GM12891 (cell line): ENCODE results near the gene DOP1B.
"Not testable (repeated sequence)": the region's sequence is repeated elsewhere in the genome, so short reads cannot be mapped to it uniquely, and the experiment has no call there.

Experiments used
- DNase-seq: peaks from one replicate; pipeline ENCODE4 v3.0.0; 2011; ENCODE audit warnings: low spot score; ENCODE audit not compliant: insufficient read length
- FAIRE-seq: peaks from 2 replicates; lab custom pipeline; 2011; peaks lifted over from hg19 to GRCh38; lab: Jason Lieb, UNC
- PAX5 ChIP-seq: IDR thresholded peaks from 2 replicates; pipeline ENCODE4 v1.6.1; 2011; ENCODE audit warnings: low read length, moderate library complexity, mild to moderate bottlenecking; ENCODE audit not compliant: insufficient read depth, severe bottlenecking
- POLR2A ChIP-seq: IDR thresholded peaks from 2 replicates; pipeline ENCODE4 v1.6.1; 2011; ENCODE audit warnings: low read depth, low read length, control low read depth
- POLR2AphosphoS5 ChIP-seq: IDR thresholded peaks from 2 replicates; pipeline ENCODE4 v1.6.1; 2011; ENCODE audit warnings: low read depth, low read length, control low read depth
- POU2F2 ChIP-seq: IDR thresholded peaks from 2 replicates; pipeline ENCODE4 v1.6.1; 2011; ENCODE audit warnings: low read depth, mild to moderate bottlenecking, control low read depth, low read length, moderate library complexity
- SPI1 ChIP-seq: IDR thresholded peaks from 2 replicates; pipeline ENCODE4 v1.6.1; 2011; ENCODE audit warnings: low read depth, low read length, control low read depth
- TAF1 ChIP-seq: IDR thresholded peaks from 2 replicates; pipeline ENCODE4 v1.6.1; 2011; ENCODE audit warnings: low read depth, low read length, control low read depth

Gene DOP1B

GRCh38 chr21:36124395-36124794, 32.2 kb upstream of the DOP1B start:
- TF ChIP-seq POLR2AphosphoS5: no peak
- no peak for TF ChIP-seq TAF1
- TF ChIP-seq PAX5: no peak
- TF ChIP-seq POLR2A: no peak
- TF ChIP-seq SPI1: no peak
- TF ChIP-seq POU2F2: no peak
- FAIRE-seq: no peak
- DNase-seq: no peak

DNA sequence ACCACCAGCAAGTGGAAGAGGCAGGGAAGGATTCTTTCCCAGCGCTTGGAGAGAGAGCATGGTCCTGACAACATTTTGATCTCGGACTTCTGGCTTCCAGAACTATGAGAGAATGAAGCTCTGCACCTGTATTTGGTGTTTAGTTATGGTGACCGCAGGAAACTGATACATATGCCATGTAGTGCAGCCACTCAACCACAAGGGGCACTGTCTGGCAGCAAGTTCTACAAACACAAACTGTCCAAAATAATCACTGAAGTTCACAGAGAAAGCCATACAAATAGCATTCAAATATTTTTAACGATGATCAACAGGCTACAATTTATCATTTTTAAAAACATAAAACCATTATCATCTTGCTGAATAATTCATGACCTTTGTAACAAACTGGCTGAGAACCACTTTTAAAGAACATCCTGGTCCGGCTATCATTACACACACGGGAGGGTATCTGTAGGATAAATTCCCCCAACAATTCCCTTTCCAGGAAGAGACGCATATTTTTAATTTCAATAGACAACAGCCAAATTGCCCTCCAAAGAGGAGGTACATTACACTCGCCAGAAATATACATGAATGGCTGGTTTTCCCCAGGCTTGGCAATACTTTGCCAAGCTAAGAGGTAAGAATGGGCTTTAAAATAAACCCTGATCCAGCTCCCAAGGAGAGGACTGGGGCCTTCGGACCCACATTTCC, 31.0 kb upstream of the DOP1B start:
- DNase-seq: no peak
- no peak for TF ChIP-seq PAX5
- FAIRE-seq: peak; percentile 78

DNA sequence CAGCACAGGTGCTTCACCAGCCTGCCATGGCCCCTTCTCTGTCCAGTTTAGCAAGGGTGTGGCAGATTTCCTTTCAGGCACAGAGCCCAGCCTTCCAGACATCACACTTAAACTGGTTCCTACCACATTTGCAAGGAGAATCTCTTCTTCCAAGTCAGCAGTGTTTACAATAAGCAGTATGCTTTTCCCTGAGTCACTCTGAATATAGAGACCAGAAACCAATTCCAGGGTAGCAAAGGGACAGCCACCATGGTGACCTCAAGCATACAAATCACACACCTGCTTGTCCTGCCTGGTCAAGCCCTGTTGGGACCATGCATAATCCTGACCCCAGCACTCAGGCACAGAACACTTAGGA, 30.4 kb upstream of the DOP1B start:
- DNase-seq (no peak), FAIRE-seq (no peak)
- no peak for TF ChIP-seq POLR2AphosphoS5
- no peak for TF ChIP-seq SPI1
- TF ChIP-seq PAX5: no peak
- no peak for TF ChIP-seq POU2F2
- TF ChIP-seq TAF1: no peak
- no peak for TF ChIP-seq POLR2A

GRCh38 chr21:36126621-36127110, 30.0 kb upstream of the DOP1B start:
- no peak for DNase-seq
- TF ChIP-seq TAF1: no peak
- no peak for TF ChIP-seq POU2F2
- TF ChIP-seq POLR2A: no peak
- TF ChIP-seq POLR2AphosphoS5: no peak
- no peak for TF ChIP-seq PAX5
- no peak for TF ChIP-seq SPI1
- FAIRE-seq: no peak

GRCh38 chr21:36127250-36127904, 29.2 kb upstream of the DOP1B start:
- DNase-seq (no peak), FAIRE-seq (no peak)
- TF ChIP-seq POU2F2 (no peak), TAF1 (no peak), SPI1 (no peak), POLR2AphosphoS5 (no peak), POLR2A (no peak)

- no peak for DNase-seq
- TF ChIP-seq POLR2A (no peak), SPI1 (no peak)
Measured at GRCh38 chr21:36127977-36128376, 28.6 kb upstream of the DOP1B start.

DNA sequence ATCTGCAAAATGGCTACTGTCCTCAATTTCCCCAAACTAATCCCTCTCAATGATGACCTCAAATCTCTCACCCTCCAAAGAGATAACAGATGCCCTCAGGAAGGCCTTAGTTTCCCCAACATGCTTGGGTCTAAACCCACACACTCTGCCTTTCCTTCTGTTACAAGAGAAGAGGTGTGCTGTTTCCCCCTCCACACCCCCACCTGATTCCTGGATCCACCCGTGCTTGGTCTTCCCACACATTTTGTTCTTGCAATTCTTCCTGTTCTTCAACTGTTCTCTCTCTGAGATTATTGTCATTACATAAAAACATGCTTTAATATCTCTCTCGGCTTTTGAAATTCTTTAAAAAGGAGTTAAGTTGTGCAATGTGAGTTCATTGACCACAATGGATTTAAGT, 27.4 kb upstream of the DOP1B start:
- FAIRE-seq (no peak), DNase-seq (no peak)

More at GRCh38 chr21:36127977-36128376, 28.6 kb upstream of the DOP1B start:
- FAIRE-seq: no peak

DNA sequence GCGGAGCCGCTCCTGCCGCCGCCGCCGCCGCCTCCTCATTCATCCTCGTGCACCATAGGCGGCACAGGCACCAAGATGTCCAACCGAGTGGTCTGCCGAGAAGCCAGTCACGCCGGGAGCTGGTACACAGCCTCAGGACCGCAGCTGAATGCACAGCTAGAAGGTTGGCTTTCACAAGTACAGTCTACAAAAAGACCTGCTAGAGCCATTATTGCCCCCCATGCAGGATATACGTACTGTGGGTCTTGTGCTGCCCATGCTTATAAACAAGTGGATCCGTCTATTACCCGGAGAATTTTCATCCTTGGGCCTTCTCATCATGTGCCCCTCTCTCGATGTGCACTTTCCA, 26.2 kb upstream of the DOP1B start:
- FAIRE-seq, DNase-seq: not testable (repeated sequence)

More for the DNA sequence above, 27.4 kb upstream of the DOP1B start:
- TF ChIP-seq POLR2AphosphoS5: no peak
- no peak for TF ChIP-seq SPI1
- TF ChIP-seq POLR2A: no peak
- no peak for TF ChIP-seq PAX5

DNA sequence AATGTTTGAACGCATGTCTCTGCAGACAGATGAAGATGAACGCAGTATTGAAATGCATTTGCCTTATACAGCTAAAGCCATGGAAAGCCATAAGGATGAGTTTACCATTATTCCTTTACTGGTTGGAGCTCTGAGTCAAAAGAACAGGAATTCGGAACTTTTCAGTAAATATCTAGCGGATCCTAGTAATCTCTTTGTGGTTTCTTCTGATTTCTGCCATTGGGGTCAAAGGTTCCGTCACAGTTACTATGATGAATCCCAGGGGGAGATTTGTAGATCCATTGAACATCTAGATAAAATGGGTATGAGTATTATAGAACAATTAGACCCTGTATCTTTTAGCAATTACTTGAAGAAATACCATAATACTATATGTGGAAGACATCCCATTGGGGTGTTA, 25.8 kb upstream of the DOP1B start:
- not testable (repeated sequence) for FAIRE-seq, DNase-seq

DNA sequence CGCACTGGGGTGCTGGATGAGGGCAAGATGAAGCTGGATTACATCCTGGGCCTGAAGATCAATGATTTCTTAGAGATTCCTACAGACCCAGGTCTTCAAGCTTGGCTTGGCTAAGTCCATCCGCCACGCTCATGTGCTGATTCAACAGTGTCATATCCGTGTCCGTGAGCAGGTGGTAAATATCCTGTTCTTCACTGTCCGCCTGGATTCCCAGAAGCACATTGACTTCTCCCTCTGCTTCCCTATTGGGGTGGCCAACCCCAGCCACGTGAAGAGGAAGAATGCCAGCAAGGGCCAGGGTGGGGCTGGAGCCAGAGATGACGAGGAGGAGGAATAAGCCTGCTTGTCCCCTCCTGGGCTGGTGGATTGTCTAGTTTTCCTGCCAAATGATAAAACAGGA, 23.9 kb upstream of the DOP1B start:
- DNase-seq (no peak), FAIRE-seq (no peak)
- no peak for TF ChIP-seq POLR2AphosphoS5
- no peak for TF ChIP-seq SPI1
- TF ChIP-seq POU2F2: no peak
- no peak for TF ChIP-seq TAF1
- no peak for TF ChIP-seq PAX5
- TF ChIP-seq POLR2A: no peak

DNA sequence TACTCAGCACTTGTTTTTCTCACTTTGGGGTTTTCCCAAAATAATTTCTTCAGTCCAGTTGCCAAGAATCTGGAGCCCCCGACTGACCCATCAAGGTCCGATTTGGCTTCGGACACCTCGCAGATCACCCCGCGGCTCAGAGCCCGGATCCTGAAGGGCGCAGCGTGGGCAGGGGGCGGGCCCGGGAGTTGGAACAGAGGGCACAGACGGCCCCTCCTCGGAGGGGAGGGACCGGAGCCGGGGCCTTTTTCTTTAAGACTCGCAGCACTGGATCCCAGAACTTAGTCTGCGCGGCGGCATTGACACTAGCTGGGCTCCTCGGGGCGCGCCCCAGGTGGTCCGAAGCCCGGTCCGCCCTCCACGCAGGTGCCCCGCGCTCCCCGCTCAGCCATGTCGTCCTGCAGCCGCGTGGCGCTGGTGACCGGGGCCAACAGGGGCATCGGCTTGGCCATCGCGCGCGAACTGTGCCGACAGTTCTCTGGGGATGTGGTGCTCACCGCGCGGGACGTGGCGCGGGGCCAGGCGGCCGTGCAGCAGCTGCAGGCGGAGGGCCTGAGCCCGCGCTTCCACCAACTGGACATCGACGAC, 21.7 kb upstream of the DOP1B start, which contains the start of gene CBR3:
CBR3 (plus strand) TSS at position 277 of the 588 bp plus-strand sequence; CDS start at position 391, 114 bp downstream.
- TF ChIP-seq SPI1: no peak
- TF ChIP-seq PAX5: no peak
- TF ChIP-seq TAF1: no peak
- TF ChIP-seq POLR2AphosphoS5: no peak
- TF ChIP-seq POLR2A: no peak
- TF ChIP-seq POU2F2: no peak
- FAIRE-seq (no peak), DNase-seq (no peak)
